Kidney (tissue), 14 donors: Measurements from ENCODE around the gene PTPRG. TPM values are rescaled to one million over a fixed set of nuclear protein-coding genes. Genes with fewer than 3 reads are reported as not detected.

ENCODE experiments used
- DNase-seq, 5 donors: peaks; one replicate each; pipeline ENCODE4 v3.0.0-alpha.2; 2013 to 2020
- FAIRE-seq: peaks from 2 replicates; lab custom pipeline; 2012; peaks lifted over from hg19 to GRCh38; lab: Jason Lieb, UNC
- H3K27ac ChIP-seq, 2 donors: one replicate each; pipeline ENCODE4 v1.7.0; 2013; ENCODE audit warnings: low read depth in 2 of 2, low read length in 2 of 2, inconsistent platforms in 1 of 2
- H3K27me3 ChIP-seq: one replicate; pipeline ENCODE4 v1.7.1; 2013; ENCODE audit warnings: low read length, inconsistent platforms; ENCODE audit not compliant: control insufficient read depth, insufficient read depth
- H3K36me3 ChIP-seq, 3 donors: one replicate each; pipeline versions ENCODE4 v1.7.0 to v1.7.1; 2013; ENCODE audit warnings: low read length in 3 of 3, control low read depth in 1 of 3, inconsistent platforms in 1 of 3; ENCODE audit not compliant: insufficient read depth in 3 of 3, control insufficient read depth in 2 of 3
- H3K4me1 ChIP-seq, 3 donors: one replicate each; pipeline versions ENCODE4 v1.7.0 to v1.7.1; 2013; ENCODE audit warnings: low read length in 3 of 3, inconsistent platforms in 1 of 3, low read depth in 1 of 3; ENCODE audit not compliant: control insufficient read depth in 2 of 3, insufficient read depth in 2 of 3
- H3K4me3 ChIP-seq, 3 donors: one replicate each; pipeline versions ENCODE4 v1.7.0 to v1.8.1; 2013; ENCODE audit warnings: low read length in 3 of 3, control low read depth in 1 of 3, inconsistent platforms in 1 of 3
- H3K9ac ChIP-seq, 3 donors: one replicate each; pipeline versions ENCODE4 v1.7.0 to v1.7.1; 2013; ENCODE audit warnings: low read length in 3 of 3, control low read depth in 1 of 3, inconsistent platforms in 1 of 3
- H3K9me3 ChIP-seq, 3 donors: one replicate each; pipeline versions ENCODE4 v1.7.0 to v1.7.1; 2013; ENCODE audit warnings: low read length in 3 of 3, control low read depth in 1 of 3, inconsistent platforms in 1 of 3; ENCODE audit not compliant: control insufficient read depth in 2 of 3, insufficient read depth in 1 of 3
- intact Hi-C: fragments of 100-400 bp; cut with DNase I; formaldehyde crosslinking; loops from one replicate; pipeline ENCODE4 v1.11.1; 2022
- polyA plus RNA-seq: library from polyadenylated mRNA; stranded (reverse); fragments of 350-450 nt; fragmentation: Illumina TruSeq; extraction: RNeasy Lipid Tissue Mini Kit (QIAGEN cat#74804); gene quantifications from one replicate; pipeline ENCODE4 v1.2.3, GENCODE V29; 2014; ENCODE audit warnings: low read depth, low replicate concordance; ENCODE audit not compliant: insufficient read depth
- total RNA-seq: library from RNA; stranded (reverse); fragmentation: NEBNext Ultra II Directional; extraction: Animal tissue kit (Norgen Biotek cat#: 25700); gene quantifications from one replicate; pipeline ENCODE4 v1.2.1, GENCODE V29; 2021
- TF ChIP-seq, protein P1 (sequence below): IDR thresholded peaks from 3 replicates; pipeline ENCODE4 v1.5.1; 2012; ENCODE audit warnings: mild to moderate bottlenecking, moderate library complexity, borderline replicate concordance; ENCODE audit not compliant: insufficient read depth; ENCODE audit errors: extremely low read depth
- donor health status: control.
- donor health status: control.
- donor health status: control.
- donor health status: control.
- donor health status: control.
- donor health status: DM: yes; HTN: yes; CAD: no.
- donor health status: Normal renal cell carcinoma (clear cell type).

Gene PTPRG
- total and polyA plus RNA-seq, 2 donors from 2014 or later: 9.2 to 154 TPM

- Histone ChIP-seq H3K4me3 (no peak overlapping the region), H3K9me3 (no peaks in the 10 kb centered on the region), H3K4me1 (no peaks in the 10 kb centered on the region), H3K9ac (no peak overlapping the region), H3K36me3 (no peaks in the 10 kb centered on the region), H3K27me3 (no peaks in the 10 kb centered on the region), H3K27ac (no peak overlapping the region)
- DNase-seq (peak in 2 of 5 donors; percentile 27 to 77), FAIRE-seq (no peak)
- intact Hi-C loops: no loop called here
- TF ChIP-seq, protein P1, sequence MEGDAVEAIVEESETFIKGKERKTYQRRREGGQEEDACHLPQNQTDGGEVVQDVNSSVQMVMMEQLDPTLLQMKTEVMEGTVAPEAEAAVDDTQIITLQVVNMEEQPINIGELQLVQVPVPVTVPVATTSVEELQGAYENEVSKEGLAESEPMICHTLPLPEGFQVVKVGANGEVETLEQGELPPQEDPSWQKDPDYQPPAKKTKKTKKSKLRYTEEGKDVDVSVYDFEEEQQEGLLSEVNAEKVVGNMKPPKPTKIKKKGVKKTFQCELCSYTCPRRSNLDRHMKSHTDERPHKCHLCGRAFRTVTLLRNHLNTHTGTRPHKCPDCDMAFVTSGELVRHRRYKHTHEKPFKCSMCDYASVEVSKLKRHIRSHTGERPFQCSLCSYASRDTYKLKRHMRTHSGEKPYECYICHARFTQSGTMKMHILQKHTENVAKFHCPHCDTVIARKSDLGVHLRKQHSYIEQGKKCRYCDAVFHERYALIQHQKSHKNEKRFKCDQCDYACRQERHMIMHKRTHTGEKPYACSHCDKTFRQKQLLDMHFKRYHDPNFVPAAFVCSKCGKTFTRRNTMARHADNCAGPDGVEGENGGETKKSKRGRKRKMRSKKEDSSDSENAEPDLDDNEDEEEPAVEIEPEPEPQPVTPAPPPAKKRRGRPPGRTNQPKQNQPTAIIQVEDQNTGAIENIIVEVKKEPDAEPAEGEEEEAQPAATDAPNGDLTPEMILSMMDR: no peak
These were observed 650.5 kb downstream of the PTPRG start for GRCh38 chr3:62211675-62212429.

DNA sequence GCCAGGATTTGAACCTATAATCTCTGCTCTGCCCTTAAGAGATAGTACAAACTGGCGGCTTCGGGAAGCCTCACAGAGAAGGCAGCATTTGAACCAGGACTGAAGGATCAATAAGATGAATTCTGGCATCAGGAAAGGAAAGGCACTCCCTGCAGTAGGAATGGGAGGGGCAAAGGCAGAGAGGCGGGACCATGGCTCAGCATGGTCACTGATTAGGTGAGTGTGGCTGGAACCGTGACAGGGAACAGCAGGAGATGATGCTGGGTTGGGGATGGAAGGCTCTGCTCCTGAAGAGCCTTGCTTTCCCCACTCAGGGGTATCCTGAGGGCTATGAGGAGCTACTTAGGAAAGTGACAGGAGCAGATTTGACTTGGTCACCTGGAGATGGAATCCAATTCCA lies 653.5 kb downstream of the PTPRG start:
- FAIRE-seq (no peak), DNase-seq (no peak)
- TF ChIP-seq, protein P1: no peak
- no peak overlapping the region for H3K4me3 ChIP-seq
- H3K27ac ChIP-seq: no peak overlapping the region
- no peak overlapping the region for H3K9ac ChIP-seq
- H3K9me3 ChIP-seq: no peaks in the 10 kb centered on the region
- H3K4me1 ChIP-seq: no peaks in the 10 kb centered on the region
- H3K36me3 ChIP-seq: peaks cover 0 to 5% (median under 1%) of the 10 kb centered on the region in 3 donors
- intact Hi-C loops: no loop called here
- H3K27me3 ChIP-seq: no peaks in the 10 kb centered on the region

DNA sequence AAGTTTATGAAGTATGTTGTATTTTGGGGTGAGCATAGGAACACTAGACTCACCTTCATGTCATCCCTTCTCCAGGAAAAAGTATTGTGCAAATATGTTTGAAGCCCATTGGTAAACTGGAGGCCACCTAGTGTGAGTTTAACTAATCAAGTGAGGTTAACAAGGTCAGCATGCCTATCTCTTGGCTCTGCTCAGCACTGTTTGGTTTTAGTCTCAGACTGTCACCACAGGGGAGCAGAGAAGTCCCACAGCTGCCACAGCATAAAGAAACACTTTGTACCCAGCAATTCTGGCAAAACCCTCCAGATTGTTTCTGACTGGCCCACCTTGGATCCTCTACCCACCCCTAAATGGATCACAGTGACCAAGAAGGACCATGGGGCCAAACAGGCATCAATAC lies 659.2 kb downstream of the PTPRG start:
- DNase-seq: no peak
- H3K36me3 ChIP-seq: peaks cover 3 to 11% (median 8%) of the 10 kb centered on the region in 3 donors
- TF ChIP-seq, protein P1: no peak
- no peak for FAIRE-seq
- no peak overlapping the region for H3K9ac ChIP-seq
- no peak overlapping the region for H3K4me3 ChIP-seq
- no peaks in the 10 kb centered on the region for H3K27me3 ChIP-seq
- no peaks in the 10 kb centered on the region for H3K4me1 ChIP-seq
- H3K9me3 ChIP-seq: no peaks in the 10 kb centered on the region
- no peak overlapping the region for H3K27ac ChIP-seq
- intact Hi-C loops: no loop called here
